Gastroesophageal sphincter (tissue), 3 donors: ENCODE data around the gene CLOCK.

Source experiments
- CTCF ChIP-seq, 4 experiments: fragments of 200-600 bp in 2 of 4; fragments of 450-650 bp in 2 of 4; sonication (generic) in 1 of 4; IDR thresholded peaks; one replicate each; pipeline ENCODE4 v1.5.1; 2017 to 2019; ENCODE audit warnings: antibody characterized with exemption in 4 of 4, mild to moderate bottlenecking in 2 of 4, moderate library complexity in 2 of 4
- POLR2A ChIP-seq, 2 donors: fragments of 450-650 bp; IDR thresholded peaks; one replicate each; pipeline ENCODE4 v1.6.1; 2017; ENCODE audit warnings: antibody characterized with exemption in 2 of 2, mild to moderate bottlenecking in 2 of 2, moderate library complexity in 1 of 2

DNA sequence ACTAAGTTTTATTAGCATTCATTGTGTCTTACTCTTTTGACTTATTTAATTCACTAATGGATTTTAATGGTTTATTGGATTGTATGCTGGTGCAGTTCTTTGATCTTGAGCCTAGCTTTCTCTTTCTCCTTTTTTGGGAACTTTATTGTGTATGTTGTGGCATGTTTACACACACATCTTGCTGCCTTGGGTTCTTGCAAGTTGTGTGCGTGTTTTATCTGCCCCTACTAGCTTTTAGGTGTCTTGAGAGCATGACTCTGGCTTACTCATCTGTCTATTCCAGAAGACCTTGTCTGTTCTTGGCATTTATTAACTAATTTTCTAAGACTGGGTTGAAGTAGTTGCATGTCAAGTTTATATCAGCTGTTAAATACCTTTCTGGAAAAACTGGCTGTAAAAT, 148.2 kb downstream of the CLOCK start:
- TF ChIP-seq POLR2A (IDR thresholded peaks at IDR 0.05), result no peak
- no peak for TF ChIP-seq CTCF (IDR thresholded peaks at IDR 0.05)
